ENCODE data around the gene AGAP4. TPM values are rescaled to one million over a fixed set of nuclear protein-coding genes. Genes with fewer than 3 reads are reported as not detected.
"Not testable (repeated sequence)": the region's sequence is repeated elsewhere in the genome, so short reads cannot be mapped to it uniquely, and the experiment has no call there.

AGAP4 gene
- total RNA-seq, result 9.1 TPM

DNA sequence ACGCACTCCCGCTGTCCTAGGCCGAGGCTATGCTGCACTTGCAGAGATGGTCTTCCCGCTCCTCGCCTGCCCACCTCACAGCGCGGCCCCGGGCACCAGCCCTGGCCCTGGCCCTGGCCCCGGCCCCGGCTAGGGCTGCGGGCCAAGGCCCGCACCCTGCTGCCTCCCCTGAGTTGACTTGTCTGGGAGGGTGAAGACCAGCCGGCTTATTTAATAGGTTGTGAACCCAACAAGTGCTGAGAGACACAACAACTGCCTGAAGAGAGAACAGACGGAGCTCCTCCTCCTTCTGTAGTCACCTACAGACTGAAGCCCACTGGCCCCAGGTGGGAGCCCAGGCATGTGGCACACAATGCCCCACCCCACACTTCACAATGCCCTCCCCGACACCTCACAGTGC lies at the start of gene AGAP4:
TSS of gene AGAP4 (minus strand) at position 101 of the 400 bp plus-strand sequence. CDS start 153 bp downstream, outside the sequence.
- DNase-seq, result not testable (repeated sequence)

DNA sequence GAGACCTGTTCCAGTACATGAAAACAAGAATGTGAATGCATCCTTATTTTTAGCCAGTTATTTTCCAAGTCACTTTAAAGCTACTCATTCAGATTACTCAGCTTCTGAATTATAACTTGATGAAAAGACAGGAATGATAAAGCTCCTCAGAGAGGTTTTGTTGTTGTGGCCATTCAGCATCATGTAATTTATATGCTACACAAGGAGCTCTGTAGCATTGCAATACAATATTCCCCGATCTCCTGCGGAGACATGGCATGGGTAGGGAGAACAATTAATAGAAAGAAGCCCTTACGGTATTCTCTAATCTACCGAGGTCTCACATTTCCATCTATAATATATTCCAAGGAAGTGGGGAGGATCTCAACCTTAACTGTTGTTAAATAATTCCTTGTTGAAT lies 43.4 kb upstream of the AGAP4 start:
- not testable (repeated sequence) for DNase-seq

DNA sequence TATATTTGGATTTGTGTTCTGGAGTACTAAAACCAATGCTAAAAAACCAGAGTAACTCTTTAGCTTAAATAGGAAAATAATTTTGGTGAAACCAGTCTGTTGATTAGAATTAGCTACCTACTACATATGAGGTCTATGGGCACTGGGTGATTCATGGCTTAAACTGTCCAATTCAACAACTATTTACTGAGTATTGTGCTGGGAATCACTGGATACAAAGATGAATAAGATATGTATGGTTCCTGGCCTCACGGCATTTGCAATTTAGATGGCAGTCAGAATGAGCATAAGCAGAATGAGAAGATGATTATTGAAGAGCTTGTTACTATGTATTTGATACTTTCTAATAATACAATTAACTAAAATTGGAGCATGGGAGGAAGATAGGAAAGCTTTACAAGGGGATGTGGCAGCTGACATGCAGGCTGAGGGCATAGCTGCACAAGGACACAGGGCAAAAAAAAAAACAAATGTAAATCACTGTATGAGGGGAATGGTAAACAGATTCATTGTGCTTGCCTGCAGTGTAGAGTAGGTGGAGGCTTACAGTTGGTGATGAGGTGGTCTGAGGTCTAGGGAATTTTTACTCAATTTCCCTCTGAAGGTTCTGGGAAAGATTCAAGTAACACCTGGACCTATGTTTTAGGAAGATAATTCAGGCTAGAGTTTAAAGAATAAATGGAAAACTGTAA lies 42.4 kb upstream of the AGAP4 start:
- DNase-seq, result not testable (repeated sequence)

DNA sequence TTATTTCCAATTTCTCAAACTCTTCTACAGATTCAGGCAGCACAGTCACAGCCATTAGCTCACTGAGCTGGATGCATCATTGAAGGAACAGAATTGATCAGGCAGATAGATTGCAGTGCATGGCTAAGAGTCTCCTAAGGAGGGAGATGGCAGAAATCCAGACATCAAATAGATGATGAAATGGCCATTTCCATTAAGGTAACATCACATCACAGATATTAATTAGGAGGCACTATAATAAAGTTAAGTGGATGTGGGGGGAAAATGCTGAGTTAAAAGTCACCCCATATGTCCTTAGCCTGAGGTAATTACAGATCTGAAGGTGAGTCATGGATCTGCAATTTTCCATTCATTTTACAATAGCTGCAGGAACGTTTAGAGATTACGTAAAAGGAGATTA lies 35.6 kb upstream of the AGAP4 start:
- not testable (repeated sequence) for DNase-seq

DNA sequence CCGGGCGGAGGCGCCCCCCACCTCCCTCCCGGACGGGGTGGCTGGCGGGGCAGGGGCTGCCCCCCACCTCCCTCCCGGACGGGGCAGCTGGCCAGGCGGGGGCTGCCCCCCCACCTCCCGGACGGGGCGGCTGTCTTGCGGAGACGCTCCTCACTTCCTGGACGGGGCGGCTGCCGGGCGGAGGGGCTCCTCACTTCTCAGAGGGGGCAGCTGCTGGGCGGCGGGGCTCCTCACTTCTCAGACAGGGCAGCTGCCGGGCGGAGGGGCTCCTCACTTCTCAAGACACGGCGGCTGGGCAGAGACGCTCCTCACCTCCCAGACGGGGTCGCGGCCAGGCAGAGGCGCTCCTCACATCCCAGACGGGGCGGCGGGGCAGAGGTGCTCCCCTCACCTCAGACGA lies 18.1 kb upstream of the AGAP4 start:
- DNase-seq, result not testable (repeated sequence)

DNA sequence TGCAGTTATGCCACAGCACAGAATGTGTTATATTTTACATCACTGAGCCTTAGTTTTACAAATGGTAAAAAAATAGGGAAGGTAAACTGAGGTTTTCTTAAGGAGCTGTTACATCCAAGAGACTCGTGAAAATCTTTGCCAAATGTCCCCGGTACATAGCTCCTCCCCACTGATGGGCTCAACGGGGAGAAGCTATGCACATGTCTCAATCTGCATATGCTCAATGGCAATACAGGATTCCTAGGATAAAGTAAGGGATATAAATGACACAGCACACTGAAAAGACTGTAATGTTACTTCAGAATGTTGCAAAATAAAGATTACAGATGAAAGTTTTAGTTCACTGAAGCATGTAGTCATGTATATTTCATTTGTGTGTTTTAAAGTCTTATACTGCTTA lies 17.0 kb upstream of the AGAP4 start:
- not testable (repeated sequence) for DNase-seq

DNA sequence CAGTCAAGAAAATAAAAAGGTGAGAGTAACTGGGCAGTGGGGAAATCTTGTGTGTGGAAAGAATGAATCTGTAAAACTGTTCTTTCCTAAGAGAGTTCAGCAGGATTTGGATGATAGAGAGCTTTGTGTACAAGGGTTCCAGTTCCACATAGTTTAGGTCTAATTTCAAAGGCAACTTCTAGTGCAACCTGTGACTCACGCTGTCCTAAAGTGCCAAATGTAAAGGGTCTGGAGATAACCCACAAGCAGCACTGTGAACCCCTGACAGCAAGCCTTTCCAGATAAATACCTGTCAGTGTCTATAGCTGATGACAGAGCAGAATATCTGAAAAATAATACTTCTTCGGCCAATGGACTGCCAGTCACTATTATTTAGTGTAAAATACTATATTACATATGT lies 16.3 kb upstream of the AGAP4 start:
- not testable (repeated sequence) for DNase-seq

DNA sequence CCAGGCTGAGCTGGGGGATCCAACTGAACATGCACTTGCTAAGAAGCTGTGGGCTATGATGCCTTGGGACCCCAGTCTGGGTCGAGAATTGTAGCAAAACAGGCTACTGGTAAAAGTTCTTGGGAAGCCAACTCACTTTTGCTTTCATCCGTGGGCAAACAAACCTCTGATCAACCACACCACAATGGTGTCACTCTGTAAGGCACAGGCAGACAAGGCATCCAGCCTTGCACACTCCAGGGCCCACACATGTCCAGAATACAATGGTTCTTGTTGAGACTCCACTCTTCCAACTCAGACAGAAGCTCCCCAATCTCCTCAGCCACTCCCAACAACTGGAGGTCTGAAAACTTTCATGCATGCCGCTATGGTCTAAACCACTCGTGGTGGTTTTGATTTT lies 10.6 kb upstream of the AGAP4 start:
- DNase-seq, result not testable (repeated sequence)

DNA sequence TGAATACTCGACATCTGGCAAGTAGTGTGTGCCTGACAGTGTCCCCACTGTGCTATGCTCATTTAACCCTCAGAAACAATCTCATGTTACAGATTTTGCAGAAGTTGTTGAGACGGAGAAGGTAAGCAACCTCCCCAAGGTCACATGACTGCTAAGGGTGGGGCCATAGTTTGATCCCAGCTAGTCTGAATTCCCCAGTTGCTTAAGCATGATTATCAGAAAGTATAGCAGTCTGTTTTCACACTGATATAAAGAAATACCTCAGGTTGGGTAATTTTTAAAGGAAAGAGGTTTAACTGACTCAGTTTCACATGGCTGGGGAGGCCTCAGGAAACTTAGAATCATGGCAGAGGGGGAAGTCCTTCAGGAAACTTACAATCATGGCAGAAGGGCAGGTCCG lies 1.2 kb upstream of the AGAP4 start:
- not testable (repeated sequence) for DNase-seq

DNA sequence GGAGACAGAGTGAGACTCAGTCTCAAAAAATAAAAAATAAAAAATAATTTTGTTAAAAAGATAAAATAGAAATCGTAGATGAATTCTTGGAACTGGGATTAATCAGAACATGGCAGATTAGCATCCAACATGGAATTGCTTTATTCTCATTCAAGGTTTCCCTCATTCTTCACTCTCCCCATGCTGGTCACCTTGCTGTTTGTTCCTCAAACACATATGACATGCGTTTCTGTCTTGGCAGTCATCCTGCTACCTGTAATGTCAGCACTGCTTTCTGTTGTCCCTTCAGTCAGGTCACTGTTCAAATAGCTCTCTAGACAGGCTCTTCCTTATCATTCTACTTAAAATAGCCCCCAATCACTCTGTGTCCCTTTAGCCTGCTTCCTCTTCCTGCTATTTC lies 24.4 kb downstream of the AGAP4 start:
- DNase-seq, result not testable (repeated sequence)

DNA sequence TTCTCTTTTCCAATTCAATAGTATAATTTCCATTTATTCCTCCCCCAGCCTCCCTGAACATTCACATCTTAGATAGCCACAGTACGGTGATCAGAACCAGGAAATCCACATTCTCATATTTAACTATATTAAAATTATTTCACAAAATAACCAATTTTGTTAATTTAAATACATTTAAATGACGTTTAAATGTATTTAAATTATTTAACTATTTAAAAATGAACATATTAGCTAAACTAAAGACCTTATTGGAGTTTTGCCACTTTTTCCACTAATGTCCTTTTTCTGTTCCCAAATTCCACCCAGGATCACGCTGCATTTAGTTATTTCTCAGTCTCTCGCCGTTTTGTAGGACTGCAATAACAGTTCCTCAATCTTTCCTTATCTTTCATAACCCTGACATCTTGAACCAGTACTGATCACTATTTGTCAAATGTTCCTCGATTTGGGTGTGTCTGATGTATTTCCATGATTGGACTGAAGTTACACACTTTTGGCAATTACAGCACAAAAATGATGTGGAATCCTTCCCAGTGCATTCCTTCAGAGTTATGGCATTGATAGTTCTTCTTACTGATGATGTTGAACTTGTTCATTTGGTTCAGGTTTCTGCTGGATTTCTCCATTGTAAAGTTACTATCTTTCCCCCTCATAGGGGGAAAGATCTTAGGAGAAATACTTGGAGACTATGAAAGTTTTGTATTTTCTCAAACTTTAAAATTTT lies 27.0 kb downstream of the AGAP4 start:
- DNase-seq, result not testable (repeated sequence)

DNA sequence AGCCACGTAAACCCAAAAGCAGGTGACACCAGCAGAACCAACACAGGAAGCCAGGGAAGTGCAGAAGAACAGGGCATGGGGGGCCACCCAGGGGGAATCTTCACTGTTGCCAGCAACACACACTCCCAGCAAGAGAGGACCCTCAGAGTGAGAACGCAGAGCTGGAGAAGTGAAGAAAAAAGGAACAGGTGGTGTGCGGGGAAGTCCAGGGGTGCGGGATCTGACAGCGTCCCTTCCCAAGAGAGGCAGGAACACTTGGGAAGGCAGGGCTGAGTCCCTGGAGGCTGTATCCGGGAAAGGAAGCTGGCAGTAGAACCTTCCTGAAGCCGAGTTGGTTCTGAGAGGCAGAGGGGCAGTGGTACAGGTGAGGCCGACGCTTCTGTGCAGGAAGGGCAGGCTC lies 27.7 kb downstream of the AGAP4 start:
- no peak for DNase-seq

DNA sequence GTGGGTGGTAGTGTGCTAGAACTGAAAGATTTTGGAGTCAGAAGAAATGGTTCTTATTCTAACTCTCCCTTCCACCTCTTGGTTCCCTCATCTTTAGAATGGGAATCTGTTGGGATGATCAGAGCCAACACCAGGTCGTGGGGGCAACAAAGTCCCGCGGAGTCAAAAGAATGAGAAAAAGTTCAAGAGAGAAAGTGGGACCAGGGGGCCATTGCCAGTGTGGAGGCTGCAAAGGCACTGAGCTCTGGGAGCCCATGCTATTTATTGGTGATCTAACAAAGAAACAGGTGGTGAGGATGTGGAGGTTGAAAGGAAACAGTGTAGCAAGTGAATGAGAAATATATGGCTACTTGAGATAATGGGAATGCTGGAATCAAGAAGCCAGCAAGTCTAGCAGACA lies 29.4 kb downstream of the AGAP4 start:
- no peak for DNase-seq

DNA sequence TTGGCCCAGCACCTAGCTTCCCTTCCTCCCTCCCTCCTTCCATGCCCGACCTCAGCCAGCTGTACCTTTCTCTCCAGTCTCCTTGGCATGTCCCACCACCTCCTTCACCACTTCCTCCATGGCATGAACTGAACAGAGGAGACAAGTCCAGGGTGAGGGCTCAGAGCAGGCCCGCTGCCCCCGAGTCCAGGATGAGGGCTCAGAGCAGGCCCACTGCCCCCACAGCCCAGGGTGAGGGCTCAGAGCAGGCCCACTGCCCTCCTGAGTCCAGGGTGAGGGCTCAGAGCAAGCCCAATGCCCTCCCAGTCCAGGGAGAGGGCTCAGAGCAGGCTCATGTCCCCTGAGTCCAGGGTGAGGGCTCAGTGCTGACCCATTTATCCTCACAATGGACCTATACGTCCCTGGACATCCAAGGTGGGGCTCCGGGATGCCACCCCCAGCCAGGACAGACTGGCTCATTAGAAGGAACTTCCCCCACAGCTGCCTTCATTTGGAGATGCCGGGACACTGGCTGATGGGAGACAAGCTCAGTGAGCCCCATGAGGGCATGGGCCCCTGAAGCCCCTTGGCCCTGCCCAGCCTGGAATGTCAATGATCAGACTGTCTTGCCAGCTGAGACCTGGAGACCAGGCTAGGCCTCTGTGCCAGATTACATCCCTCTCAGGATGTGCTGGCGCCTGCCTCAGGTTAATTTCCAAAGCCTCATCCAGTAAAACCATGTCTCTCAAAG lies 30.0 kb downstream of the AGAP4 start:
- DNase-seq, result no peak

DNA sequence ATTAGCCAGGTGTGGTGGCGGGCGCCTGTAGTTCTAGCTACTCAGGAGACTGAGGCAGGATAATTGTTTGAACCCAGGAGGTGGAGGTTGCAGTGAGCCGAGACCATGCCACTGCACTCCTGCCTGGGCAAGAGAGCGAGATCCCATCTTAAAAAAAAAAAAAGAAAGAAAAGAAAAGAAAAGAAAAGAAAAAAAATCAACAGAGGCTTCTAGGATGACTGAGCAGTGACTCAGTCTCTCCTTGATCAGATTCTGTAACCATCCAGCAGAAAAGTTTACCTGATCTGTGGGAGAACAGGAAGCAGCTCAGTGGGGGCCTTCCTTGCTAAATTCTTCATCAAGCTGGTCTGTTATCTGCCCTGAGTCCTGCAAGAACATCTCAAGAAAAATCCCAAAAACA lies 33.2 kb downstream of the AGAP4 start:
- DNase-seq, result not testable (repeated sequence)

DNA sequence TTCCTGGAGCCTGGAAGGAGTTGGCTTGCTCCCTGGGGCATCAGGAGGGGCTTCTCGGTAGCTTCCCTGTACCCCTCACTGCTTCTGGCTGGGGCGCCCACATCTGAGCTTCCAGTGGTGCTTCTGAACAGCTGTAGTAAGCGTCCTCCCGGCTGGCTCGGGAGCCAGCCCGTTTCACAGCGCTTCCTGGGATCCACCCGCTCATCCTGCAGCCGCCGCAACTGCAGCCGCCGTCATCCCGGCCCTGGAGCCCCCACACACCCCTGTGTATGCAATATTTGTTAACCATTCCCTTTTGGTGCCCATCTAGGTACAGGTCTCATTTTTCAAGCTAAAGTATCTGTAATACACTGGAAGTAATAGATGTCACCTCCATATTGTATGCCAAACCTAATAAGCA lies 34.3 kb downstream of the AGAP4 start:
- DNase-seq, result not testable (repeated sequence)

DNA sequence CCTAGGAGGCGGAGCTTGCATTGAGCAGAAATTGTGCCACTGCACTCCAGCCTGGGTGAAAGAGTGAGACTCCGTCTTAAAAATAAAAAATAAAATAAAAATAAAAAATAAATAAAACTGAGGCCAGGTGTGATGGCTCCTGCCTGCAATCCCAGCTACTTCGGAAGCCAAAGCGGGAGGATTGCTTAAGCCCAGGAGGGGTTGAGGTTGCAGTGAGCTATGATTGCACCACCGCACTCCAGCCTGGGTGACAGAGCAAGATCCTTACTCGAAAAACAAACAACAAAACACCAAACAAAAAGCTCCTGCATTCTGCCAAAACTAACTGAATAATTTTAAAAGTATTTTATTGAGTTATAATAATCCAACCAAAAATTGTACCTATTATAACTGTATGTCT lies 36.2 kb downstream of the AGAP4 start:
- no peak for DNase-seq

DNA sequence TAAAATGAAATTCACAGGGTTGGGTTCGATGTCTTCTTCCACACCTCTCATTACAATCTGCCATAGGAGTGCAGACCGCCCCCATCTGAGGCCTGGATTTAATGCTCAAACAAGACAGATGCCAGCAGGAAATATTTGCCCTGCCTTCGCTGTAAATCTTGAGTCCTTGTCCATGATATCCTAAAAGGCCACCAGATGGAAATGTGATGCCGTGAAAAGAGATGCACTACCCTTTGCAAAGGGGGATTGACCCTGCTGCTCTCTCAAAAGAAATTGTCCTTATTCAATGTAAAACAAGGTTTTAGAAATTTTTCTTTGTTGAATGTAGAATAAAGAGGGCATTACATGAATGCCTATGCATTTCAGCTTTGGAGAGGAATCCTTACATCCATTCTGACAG lies 37.5 kb downstream of the AGAP4 start:
- DNase-seq, result no peak

DNA sequence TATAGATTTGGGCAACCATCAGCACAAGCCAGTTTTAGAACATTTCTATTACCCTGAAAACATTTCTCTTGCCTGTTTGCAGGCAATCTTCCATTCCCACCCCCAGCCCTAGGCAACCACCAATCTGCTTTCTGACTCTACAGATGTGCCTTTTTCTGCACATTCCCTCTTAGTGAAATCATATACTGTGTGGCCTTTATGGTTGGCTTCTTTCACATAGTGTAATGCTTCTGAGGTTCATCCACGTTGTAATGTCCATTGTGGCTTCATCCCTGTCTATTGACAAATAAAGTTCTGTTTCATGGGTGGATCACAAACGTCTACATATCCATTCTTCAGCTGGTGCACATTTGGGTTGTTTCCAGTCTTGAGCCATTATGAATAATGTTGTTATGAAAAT lies 42.3 kb downstream of the AGAP4 start:
- not testable (repeated sequence) for DNase-seq

DNA sequence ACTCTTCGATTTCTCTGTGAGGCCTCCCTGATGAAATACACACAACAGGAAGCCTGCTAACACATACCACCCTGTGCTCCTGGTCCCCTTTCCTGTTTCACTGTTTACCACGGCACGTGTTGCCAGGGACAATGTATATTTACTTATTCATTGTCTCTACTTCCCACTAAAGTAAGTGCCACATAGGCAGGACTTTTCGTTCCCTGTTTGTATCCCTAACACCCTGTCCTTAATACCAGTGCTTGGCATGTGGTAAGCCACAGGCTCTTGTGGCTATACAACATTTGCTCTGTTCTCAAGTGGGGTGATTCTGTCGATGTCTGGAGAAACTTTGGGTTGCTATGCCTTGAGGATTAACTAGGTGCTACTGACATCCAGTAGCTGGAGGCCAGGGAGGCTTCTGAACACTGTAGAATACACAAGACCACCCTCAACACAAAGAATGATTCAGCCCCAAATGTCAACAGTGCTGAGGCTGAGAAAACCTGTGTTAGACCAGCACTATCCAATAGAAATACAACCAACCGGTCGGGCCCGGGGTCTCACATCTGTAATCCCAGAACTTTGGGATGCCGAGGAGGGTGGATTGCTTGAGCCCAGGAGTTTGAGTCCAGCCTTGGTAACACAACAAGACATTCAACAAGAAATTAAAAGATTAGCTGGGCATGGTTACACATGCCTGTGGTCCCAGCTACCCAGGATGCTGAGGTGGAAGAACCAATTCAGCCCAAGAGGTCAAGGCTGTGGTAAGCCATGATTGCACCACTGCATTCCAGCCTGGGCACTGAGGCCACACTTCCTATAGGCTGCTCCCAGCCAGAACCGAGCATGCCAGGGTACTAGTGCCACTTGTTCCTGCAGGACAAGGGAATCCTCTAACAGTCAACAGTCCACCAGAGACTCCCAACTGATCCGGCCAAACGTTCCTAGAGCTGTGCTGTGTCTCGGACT lies 44.0 kb downstream of the AGAP4 start:
- not testable (repeated sequence) for DNase-seq

DNA sequence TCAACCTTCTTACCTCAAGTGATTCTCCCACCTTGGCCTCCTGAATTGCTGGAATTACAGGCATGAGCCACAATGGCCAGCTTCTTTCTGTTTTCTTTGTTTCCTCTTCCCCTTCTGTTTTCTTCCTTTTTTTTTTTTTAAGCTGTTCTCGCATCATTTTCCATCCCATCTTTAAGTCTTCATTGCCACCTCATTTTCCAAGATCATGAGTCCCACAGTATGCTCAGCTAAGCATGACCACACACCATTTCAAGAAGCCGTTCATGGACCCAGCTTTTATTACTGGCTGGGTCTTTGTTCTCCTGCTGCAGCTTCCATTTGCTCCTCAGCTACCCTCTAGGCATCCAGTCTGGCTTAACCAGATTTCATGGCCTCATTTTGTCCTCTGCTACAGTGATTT lies 52.5 kb downstream of the AGAP4 start:
- DNase-seq, result not testable (repeated sequence)
